Kasumi-1 (cell line): Measurements from ENCODE around the gene SHANK1.

ENCODE experiments used
- DNase-seq, 2 experiments: peaks; one replicate each; lab custom pipeline; 2025; lab: John Stamatoyannopoulos, UW

Gene SHANK1

GRCh38 chr19:50686310-50687032 lies 33.1 kb downstream of the SHANK1 start:
- no peak for DNase-seq

DNA sequence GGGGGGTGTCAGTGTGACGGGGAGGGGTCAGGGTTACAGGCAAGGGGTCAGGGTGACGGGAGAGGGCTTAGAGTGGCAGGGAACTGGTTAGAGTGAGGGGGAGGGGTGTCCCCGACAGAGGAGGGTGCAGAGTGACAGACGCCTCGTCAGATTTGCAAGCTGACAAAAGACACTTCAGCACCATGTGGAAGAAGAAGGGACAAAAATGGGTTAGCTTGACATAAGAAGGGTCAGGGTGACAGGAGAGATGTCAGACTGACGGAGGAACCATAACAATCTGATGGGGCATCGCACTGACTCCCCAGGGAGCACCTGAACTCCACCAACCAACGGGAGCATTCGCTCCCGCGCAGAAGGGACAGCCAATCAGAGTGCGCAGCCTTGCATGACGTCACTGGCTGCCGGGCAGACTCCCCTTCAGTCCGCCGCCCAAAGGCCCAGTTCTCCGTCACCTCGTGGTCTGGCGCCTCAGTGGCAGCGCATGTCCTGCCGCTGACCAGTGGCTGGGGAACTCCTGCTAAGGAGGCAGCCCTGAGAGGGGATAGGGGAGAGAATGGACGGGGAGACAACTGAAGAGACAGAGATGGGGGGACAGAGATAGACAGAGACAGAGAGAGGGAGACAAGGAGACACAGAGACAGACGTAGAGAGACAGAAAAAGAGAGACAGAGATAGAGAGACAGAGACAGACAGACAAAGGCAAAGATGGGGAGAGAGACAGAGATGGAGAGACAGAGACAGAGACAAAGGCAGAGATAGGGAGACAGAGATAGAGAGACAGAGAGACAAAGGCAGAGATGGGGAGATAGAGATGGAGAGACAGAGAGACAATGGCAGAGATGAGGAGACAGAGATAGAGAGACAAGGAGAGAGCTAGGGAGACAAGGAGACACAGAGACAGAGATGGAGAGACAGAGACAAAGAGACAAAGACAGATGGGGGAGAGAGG lies 40.2 kb downstream of the SHANK1 start:
- no peak for DNase-seq

- no peak for DNase-seq
Measured at GRCh38 chr19:50678323-50678722, 41.3 kb downstream of the SHANK1 start.

DNA sequence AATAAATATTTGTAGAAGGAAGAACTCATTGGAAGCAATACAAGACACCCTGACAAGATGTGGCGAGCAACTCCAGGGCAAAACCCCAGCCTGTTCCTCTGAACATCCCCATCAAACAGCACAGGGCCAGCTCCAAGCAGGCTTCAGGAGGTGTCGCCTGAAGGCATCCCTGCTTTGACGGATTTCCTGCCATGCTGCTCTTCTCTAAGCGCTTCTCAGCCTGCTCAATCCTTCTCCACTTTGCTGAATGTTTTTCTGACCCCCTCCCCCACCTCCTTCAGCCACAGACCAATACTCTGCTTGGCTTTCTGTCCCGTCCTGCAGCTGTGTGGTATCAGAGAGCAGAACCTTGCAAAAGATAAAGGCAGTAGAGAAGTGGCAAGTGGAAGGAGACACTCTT lies 42.0 kb downstream of the SHANK1 start:
- DNase-seq, result no peak

DNA sequence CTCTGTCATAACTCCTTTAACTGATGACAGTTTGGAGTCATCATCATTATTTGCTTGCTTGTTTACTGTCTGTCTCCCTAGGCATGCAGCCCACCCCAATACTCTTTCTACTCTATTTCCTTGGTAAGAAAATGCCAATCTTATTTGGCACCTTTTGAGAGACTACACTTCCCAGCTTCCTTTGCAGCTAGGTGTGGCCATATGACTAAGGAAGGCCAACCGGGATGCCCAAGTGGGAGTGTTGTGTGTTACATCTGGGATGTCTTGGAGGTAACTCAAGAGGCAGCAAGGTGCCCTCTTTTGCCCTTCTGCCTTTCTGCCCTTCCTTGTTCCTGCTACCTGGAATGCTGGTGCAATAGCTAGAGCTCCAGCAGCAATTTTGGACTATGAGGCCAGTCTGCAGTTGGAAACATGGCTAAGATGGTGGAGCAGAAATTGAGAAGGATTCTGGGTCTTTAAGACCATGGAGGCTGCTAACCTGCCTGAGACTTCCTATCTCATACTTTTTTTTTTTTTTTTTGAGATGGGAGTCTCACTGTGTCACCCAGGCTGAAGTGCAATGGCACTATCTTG lies 42.9 kb downstream of the SHANK1 start:
- no peak for DNase-seq

DNA sequence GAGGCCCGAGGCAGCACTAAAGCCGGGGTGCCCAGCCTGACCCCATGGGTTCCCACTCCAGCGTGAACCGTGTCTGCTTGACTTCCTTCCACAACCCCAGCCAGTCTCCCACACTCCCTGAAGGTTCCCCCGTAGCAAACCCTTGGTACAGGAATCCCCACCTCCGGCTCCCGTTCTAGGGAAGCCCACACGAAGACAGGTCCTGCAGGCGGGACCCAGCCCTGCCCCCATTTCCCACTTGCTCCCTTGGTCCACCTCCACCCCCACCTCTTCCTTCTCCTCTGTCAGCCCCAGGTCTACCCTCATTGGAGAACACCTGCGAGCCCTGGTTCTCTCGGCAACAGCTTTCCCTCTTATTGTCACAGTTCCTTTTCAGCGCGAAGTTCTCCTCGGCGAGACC lies 46.5 kb downstream of the SHANK1 start:
- DNase-seq, result no peak

DNA sequence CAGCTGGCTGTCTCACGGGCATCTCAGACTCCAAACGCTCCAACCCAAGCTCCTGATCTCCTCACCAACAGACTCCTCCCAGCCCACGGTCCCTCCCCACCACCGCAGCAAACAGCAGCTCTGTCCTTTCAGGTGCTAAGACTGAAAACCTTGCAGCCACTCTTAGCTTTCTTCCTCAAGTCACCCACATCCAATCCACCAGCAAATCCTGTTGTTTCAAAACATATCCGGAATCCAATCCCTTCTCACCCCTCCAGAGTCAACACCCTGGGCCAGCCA lies 49.6 kb downstream of the SHANK1 start:
- DNase-seq, result no peak

DNA sequence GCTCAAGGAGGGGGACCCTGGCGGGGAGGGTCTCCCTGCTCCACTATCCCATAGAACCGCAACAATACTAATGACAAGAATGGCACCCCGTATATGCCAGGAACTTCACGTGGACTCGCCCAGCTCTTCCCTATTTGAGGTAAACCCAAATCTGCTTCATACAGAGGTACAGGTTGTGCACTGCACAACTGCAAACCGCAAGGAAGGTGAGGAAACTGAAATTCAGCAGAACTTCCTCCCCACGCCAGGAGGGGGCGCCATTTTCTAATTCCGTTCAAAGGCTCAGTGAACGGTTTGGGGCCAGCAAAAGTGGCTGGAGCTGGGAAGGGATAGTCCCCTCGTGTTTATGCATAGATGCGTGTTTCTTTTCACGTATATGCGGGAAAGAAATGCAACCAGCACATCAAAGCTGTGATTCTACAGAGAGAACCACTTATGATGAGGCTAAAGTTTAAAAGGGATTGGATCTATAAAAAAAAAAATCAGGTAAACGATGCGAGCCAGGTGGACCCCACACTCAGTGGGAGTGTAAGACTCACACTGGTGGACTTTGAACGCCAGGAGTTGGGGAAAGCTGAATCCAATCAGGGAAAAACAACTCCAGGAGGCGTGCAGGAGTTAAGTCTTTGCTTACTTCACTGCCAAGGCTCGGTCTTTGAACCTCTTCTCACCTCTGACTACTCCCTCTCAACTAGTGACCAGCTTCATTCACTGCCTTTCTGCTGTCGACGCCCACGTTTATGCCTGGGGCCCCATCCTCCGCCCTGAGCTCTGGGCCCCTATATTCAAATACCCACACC lies 50.1 kb downstream of the SHANK1 start:
- peak; percentile 4 to 50 for DNase-seq

DNA sequence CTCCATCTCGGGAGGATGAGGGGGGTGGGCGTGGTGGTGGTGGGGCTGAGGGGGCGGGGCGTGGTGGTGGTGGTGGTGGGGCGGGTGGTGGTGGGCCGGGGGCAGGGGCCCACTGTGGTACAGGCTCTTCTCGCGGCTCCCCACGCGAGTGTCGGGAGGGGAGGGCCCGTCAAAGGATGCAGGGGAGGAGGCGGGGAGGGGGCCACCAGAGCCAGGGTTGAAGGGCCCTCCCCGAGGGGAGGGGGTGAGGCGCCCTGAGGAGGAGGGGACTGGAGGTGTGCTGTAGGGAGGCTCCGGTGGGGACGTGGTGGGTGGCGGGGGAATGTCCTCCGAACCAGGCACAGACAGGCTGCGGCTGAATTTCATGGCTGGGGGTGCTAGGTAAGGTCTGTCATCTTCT lies 50.7 kb downstream of the SHANK1 start:
- DNase-seq, result no peak

DNA sequence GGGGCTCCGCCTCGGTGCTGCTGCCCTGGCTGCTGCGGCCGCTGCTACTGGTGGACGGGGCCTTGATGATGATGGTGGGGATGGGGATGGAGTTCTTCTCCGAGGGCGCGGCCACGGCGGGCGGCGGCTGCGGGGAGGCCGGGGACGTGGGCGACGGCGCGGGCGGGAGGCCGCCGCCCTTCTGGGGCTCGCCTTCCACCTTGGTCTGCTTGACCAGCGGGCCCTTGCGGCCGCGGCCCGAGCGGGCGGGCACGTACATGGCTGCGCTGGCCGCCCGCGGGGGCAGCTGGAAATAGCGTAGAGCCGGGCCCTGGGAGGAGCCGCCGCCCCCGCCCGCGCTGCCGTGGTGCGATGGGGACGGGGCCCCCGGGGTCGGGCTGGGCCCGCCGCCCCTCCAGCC lies 51.2 kb downstream of the SHANK1 start:
- DNase-seq, result no peak

GRCh38 chr19:50667759-50668231 lies 51.8 kb downstream of the SHANK1 start:
- DNase-seq, result no peak

GRCh38 chr19:50667177-50667758 lies 52.3 kb downstream of the SHANK1 start:
- DNase-seq, result no peak

- DNase-seq, result no peak
Measured at GRCh38 chr19:50666346-50667176, 53.0 kb downstream of the SHANK1 start.

GRCh38 chr19:50664204-50664603 lies 55.4 kb downstream of the SHANK1 start:
- no peak for DNase-seq

DNA sequence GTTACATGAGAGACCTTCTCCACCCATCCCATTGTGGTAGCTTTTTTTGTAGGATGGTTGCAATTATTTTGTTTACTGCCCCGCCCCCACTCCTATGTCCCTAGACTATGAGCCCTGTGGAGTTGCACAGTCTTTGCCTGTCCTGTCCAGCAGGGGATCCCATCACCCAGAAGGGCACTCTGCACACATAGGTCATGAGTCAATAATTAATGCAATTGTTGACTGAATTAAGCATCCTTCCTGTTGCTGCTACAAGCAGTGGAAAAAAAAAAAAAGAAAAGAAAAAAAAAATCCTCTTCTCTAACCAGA lies 56.2 kb downstream of the SHANK1 start:
- DNase-seq, result no peak

DNA sequence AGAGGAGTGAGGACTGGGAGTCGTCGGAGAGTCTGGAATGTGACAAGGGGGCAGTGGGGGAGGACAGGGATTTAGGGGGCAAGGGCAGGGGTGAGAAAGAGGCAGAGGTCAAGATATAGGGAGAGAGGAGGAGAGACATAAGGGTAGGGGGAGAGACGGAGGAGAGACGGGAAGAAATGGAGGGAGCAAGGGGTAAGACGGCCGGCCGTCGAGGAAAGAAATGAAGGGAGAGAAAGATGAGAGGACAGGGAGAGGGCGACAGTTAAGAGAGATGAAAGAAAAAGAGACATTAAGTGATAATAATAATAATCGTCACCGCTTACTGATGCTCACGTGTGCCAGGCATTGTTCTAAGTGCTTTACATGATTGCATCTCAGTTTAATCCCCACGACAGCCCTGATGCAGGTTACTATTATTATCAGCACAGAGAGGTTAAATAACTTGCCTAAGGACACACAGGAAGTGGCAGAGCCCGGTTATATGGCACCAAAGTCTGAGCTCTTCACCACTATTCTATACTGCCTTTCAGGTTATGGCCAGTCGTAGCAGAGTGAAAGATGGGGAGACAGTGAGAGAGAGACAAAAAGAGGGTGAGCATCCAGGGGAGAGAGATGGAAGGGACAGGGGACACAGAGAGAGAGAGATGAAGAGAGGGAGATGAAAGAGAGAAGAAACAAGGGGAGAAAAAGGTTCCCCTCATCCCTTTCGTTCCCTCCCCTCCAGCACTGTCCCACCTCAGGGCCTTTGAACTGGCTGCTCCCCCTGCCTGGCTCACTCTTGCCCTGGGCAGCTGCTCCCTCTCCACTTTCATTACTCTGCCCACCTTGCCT lies 56.7 kb downstream of the SHANK1 start:
- no peak for DNase-seq

- DNase-seq, result no peak
Measured at GRCh38 chr19:50661766-50662650, 57.6 kb downstream of the SHANK1 start.

GRCh38 chr19:50661023-50661422 lies 58.6 kb downstream of the SHANK1 start:
- no peak for DNase-seq

DNA sequence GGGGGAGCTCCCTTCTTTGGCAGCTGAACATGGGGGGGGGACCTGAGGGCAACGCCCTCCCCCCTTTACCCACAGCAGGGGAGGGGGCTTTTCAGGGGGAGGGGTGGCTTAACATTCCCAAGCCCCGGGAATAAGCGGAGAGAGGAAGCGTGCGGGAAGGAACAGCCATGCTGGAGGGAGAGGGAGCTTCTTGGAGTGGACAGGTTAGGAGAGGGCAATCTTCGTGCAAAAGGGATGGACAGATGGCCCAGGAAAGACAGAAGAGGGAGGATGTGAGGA lies 59.6 kb downstream of the SHANK1 start:
- DNase-seq, result no peak
